NOMO-1 (cell line): ENCODE measurements around the gene CCDC187.

Experiments
- DNase-seq, 2 experiments: peaks; one replicate each; lab custom pipeline; 2025; ENCODE audit not compliant: unreplicated experiment in 2 of 2; lab: John Stamatoyannopoulos, UW

The CCDC187 gene

GRCh38 chr9:136258299-136258625 is 45.6 kb downstream of the CCDC187 start:
- no peak for DNase-seq

- no peak for DNase-seq
Measured at GRCh38 chr9:136257381-136258298, 46.3 kb downstream of the CCDC187 start.

DNA sequence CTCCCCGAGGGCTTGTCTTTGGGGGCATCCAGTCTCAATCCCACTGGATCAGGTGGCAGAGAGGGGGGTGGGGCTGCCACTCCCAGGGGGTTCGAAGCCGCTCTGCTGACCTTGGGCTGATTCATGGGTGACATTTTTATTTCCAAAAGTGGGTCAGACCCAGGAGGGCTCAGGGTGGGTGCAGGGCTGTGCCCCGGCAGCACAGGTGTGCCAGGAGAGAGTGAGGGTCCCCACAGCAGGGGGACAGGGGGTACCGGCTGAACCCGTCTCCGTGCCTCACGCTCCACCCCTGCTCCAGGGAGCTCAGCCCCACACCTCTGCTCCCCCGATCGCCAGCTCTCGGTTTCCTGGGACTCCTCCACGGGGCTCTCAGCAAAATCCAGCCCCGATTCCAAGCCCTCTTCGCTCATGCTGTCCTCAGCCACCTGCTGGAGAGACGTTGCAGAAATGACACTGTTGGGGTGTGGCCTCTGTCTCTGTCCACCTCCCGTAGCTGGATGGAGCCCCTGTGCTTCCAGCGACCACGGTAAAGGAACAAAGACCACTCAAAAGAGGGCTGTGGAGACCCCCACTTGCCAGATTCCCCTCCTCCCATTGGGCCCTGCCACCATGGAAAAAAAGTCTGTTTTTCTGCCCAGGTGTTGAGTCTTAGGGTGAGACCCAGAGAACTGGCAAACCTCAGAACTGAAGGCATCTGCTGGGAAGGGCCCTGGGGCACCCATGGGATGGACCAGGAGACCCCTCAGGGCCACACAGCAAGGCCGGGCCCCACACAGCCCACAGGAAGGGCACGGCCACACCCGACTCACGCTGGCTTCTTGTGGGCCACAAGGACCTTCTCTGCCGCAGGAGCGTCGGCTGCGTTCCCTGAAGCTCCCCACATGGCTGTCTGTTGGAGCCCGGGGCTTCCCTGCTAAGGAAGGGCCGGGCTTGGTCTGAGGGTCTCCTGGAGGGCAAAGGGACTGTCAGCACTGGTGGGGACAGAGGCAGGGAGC is 47.7 kb downstream of the CCDC187 start:
- DNase-seq, result no peak

- DNase-seq, result no peak
Measured at GRCh38 chr9:136255166-136255538, 48.7 kb downstream of the CCDC187 start.

- no peak for DNase-seq
Measured at GRCh38 chr9:136254381-136255165, 49.3 kb downstream of the CCDC187 start.

DNA sequence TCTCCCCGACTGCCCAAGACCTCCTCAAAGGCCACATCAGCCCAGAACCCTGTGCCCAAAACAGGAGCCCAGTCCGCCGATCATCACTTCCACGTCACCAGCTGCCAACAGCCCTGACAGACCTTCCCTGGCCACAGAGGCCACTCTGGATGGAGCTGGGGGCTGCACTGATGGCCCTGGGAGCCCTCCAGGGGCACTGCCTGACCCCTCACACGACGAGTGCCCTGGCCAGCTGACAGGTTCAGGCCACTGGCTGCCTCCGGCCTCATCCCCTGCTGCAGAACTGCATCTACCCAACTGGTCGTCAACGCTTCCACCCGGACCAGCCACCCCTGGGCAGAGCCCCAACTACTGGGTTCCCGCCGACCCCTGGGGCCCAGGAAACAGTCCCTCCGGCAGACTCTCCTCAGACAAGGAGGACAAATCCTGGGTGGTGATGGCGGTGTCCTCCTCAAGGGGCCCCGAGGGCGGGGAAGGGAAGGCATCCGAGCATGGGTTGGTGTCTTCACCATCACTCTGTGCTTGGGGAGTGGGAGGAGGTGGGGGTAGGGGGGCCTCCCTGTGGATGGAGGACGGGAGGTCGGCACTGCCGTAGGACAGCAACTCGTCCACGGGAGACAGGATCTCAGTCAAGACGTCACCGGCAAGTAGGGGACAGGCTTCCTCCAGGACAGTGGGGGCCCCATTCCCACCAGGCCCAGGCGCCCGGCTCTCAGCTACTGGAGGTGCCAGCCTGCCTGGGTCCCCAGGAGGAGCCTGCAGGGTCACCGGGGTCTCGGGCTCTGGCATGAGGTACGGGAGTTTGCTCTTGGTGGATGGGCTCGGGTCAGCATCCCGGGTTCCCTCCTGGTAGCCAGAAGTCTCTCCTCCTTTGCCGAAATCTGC is 50.4 kb downstream of the CCDC187 start:
- DNase-seq, result no peak

DNA sequence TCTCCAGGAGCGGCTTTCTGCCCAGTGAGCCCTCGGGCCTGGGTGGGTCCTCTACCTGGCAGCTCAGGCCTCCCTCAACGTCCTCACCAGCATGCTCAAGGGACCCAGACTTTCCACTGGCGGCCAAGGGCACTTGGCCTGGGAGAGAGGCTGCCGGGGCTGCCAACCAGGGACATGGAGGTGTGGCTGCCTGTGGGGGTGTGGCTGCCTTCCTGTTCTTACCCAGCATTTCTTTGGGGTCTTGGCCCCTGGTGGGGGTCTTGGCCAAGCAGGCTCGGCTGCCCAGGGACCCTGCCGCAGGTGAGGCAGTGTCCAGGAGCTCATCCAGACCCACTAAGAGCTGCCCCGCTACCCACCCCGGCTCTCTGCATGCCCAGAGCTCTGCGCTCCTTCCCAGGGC is 51.0 kb downstream of the CCDC187 start:
- DNase-seq, result no peak

DNA sequence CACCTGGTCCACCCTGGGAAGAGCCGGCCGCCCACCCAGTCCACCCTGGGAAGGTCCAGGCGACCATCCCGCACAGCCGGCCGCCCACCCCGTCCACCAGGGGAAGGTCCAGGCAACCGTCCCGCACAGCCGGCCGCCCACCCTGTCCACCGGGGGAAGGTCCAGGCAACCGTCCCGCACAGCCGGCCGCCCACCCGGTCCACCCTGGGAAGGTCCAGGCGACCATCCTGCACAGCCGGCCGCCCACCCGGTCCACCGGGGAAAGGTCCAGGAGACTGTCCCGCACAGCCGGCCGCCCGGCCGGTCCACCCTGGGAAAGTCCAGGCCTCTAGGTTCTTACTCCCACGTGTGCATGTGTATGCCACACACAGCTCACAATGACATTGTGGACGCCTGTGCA is 51.6 kb downstream of the CCDC187 start:
- DNase-seq, result no peak

GRCh38 chr9:136251264-136252115 is 52.4 kb downstream of the CCDC187 start:
- no peak for DNase-seq

- no peak for DNase-seq
Measured at GRCh38 chr9:136250676-136251075, 53.2 kb downstream of the CCDC187 start.

- no peak for DNase-seq
Measured at GRCh38 chr9:136249877-136250559, 53.9 kb downstream of the CCDC187 start.

- DNase-seq, result no peak
Measured at GRCh38 chr9:136248951-136249876, 54.7 kb downstream of the CCDC187 start.

- no peak for DNase-seq
Measured at GRCh38 chr9:136247947-136248637, 55.8 kb downstream of the CCDC187 start.

- DNase-seq, result no peak
Measured at GRCh38 chr9:136247551-136247916, 56.4 kb downstream of the CCDC187 start.

- no peak for DNase-seq
Measured at GRCh38 chr9:136246849-136247550, 56.9 kb downstream of the CCDC187 start.
